EL (cell line): Measurements from ENCODE around the gene KHSRP.

Source experiments
- DNase-seq: peaks from one replicate; pipeline ENCODE4 v3.0.0-alpha.2; 2016

Gene KHSRP

DNA sequence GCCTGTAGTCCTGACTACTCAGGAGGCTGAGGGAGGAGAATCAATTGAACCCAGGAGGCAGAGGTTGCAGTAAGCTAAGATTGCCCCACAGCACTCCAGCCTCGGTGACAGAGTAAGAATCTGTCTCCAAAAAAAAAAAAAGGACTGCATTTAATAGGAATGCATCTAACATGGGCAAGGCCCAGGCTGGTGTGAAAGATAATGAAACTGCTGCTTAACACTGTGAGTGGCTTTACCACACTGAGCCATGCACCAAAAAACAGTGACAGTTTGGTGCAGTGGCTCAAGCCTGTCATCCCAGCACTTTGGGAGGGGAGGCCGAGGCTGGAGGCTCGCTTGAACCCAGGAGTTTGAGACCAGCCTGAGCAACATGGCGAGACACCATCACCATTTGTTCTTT, 40.2 kb downstream of the KHSRP start:
- DNase-seq, result no peak

DNA sequence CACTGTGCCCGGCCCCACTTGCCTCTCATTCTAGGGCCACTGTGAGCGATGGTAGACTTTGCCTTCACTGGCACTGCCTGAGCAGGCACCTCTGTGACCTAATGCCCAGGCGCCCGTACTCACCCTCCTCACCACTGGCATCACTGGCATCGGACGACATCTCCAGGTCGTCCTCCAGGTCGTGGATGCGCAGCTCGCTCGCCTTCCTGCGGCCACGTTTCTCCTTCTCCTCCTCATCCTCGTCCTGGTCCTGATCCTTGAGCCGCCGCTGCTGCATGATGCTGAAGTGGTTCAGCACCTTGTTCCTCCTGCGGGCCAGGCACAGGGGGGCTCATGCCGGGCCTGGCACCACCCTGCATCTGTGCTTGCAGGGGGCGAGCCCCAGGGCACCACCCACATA, 41.4 kb downstream of the KHSRP start:
- DNase-seq, result no peak

DNA sequence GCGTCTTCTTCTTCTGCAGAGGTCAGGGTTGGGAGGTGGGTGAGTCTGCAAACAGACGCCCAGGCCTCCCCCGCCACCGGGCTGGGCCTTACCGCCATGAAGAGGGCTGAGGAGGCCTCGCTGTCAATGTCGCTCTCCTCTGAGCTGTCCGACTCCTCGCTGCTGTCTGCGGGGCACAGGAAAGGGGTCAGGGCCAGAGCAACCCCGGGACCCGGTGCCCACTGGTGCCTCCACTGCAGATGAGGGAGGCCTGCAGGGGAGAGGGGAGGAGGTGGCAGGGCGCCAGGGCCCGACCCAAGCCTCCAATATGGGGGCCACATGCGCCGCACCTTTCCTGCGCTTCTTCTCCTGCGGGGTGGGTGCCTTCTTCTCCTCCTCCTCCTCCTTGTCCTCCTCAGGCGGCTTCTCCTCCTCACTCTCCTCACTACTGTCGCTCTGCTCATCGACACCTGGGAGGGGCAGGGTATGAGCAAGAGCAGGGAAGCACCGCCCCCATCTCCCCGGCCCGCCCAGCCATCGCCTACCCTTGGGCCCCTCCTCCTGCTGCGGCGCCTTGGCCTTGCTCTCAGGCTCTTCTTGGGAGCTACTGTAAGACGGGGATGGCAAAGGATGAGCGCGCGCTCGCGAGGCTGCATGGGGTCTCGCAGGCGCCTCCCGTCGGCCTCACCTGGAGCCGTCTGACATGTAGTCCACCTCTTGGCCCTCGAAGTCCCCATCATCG, 43.4 kb downstream of the KHSRP start:
- DNase-seq, result no peak

DNA sequence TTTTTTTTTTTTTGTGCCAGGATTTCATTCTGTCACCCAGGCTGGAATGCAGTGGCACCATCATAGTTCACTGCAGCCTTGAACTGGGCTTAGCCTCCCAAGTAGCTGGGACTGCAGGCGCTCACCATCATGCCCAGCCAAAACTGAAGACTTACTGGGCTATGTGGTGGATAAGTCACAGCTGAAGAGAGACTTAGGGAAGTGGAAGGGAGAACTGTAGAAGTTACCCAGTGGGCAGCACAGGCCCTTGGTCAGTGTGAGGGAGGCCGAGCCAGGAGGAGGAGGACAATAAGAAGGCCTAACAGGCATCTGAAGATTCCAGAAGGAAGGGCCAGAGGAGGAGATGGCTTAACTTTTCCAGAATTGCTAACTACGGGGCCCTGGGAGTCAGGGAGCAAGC, 44.9 kb downstream of the KHSRP start:
- no peak for DNase-seq

DNA sequence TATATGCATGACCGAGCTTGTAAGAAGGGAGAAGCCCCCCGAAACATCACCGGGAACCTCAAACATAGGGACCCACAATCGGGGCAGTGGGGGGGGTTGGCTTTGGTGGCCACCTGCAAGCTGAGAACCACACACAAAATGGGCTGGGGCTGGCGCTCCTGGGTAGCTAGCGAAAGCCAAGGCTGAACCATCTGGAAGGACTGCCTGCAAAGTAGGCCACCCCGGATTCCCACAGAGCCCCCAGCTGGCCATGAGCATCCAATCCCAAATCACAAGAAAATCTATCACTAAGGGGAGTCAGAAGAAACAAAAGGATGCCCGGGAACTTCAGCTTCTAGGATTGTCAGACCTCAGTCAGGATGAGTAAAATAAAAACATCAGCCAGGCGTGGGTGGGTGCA, 46.1 kb downstream of the KHSRP start:
- no peak for DNase-seq

DNA sequence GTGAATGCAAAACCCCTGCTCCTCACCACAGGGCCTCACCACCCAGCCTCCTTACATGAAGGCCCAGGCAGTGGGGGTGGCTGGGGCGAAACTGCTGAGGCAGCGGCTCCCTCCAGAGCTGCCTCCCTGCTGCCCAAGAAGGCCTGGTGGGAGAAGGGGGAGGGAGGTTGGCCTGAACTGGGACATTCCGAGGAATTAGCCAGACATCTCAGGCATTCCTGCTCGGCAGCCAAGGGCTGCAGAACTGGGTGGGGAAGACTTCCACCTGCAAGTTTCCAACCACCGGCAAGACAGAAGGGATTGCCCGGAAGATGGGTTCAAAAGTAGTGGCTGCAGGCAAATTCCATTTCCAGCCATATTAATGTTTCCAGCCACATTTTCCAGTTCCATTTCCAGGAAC, 46.6 kb downstream of the KHSRP start:
- peak; percentile 21 for DNase-seq

DNA sequence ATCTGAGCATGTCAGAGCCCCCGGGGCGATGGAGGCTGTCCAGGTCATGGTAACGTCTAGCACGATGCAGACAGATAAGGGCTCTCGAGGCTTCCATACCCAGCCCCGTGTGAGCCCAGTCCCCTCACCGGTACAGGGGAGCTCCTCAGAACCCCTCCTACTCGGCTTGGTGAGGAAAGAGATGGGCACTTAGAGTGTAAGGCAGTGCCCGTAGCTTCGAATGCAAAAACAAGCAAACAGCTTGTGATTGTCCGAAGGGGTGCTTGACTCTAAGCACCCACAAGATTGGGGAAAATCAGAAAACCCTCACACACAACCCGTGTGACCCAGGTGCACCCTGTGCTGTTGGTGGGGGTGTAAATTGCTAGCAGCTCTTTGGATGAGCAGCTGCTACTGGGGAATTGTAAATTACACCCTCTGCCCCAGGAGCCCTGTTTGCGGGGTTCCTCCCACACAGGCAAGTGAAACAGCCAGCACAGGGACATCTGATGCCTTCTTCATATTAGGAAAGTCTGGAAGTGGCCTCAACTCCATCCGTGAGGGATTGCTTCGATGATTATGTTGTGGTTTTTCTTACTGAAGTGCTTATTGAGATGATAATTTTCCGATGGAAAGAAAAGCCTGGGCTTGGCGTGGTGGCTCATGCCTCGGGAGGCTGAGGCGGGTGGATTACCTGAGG, 48.0 kb downstream of the KHSRP start:
- DNase-seq, result no peak

DNA sequence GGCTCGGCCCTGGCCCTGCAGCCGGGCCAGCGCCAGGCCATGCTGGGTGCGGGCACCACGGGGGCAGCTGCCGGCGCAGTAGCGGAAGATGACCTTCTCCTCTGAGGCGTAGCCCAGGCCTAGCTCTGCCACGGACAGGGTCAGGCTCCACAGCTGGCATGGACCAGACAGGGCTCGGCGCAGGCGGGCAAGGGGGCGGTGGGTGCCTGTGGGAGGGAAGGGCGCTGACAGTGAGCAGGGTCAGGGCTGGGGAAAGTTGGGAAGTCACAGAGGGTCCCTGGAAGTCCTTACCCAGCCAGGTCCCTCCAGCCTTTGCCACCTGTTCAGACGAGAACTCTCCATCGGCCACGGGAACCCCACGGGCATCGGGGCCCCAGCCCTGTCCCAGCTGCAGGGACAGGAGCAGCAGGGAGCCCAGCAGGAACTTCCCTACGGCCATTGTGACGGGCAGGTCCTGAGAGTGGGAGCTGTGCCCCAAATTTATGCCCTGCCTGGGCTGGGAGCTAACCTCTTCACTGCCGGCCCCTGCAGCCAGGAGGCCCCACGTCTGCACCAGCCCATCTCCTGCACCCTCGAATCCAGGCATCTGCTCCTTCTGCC, 49.1 kb downstream of the KHSRP start, which contains the start of gene PSPN:
Gene PSPN (minus strand): TSS at position 523 of the 600 bp plus-strand sequence. CDS start 84 bp downstream, at position 439.
- no peak for DNase-seq

DNA sequence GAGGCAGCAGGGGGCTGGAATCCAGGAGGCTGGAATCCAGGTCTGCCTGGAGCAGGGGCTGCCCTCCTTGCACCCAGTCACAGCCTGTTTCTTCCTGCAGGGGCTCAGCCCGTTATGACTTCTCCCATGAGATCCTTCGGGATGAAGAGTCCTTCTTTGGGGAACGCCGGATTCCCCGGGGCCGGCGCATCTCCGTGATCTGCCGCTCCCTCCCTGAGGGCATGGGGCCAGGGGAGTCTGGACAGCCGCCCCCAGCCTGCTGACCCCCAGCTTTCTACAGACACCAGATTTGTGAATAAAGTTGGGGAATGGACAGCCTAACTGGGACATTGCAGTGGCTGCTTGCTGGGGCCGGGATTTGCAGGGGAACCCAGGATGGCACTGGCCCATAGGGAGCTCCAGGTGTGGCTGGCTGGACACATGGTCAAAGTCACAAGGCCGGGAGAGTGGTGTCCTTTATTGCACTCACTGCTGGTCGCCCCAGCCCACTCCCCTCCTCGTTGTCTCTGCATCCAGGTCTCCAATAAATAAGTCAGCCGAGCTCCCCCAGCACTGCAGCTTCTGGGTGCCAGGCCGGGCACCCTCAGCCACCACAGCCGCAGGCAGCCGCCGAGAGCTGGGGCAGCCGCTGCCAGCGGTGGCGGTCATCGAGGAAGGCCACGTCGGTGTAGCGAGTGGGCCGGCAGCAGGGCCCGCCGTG, 49.8 kb downstream of the KHSRP start:
- DNase-seq, result no peak

DNA sequence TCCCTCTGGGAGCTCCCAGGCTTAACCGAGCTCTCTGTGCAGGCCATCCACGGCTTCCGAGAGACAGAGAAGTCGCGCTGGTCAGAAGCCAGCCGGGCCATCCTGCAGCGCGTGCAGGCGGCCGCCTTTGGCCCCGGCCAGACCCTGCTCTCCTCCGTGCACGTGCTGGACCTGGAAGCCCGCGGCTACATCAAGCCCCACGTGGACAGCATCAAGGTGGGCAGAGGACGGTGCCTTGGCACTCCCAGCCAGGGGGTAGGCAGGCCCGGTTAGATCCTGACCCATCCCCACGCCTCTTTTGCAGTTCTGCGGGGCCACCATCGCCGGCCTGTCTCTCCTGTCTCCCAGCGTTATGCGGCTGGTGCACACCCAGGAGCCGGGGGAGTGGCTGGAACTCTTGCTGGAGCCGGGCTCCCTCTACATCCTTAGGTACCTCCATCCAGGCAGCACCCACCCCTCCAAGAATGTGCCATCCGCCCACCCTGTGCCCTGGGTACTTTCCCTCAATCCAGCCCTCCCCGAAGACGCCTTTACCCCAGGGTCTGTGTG, 50.4 kb downstream of the KHSRP start:
- DNase-seq, result no peak

DNA sequence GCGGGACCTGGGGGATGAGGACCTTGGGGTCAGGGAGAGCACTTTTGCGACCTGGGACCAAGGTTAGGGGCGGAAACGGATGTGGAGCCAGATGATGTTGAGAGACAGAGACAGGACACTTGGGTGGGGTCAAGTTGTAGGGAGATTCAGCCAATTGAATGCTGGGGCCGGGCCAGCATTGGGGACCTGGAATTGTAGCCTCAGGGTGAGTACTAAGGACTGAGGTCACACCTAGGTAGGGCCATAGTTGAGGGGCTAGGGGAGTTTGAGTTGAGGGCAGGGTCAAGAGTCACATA, 50.9 kb downstream of the KHSRP start:
- no peak for DNase-seq

DNA sequence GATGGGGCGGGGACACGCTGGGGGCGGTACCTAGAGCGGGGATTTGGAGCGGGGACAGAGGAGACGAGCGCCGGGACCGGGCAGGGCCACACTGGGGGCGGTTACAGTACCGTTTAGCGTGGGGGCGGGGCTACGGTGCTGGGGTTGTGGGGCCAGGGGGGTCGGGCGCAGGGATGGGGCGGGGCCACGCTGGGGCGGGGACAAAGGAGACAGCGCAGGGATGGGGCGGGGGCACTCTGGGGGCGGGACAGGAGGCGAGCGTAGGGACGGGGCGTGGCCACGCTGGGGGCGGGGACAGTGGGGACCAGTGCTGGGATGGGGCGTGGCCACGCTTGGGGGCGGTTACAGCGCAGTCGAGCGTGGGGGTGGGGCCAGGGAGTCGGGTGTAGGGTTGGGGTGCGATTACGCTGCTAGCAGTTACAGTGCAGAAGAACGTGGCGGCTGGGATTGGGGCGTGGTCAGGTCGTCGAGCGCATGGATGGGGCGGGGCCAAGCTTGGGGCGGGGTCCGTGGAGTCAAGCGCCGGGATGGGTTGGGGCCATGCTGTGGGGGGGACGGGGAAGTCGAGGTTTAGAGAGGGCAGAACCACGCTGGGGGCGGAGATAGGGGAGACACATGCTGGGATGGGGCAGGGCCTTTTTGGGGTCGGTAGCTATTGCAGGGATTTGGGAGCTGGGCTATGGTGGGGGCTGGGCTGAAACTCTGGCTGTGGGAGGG, 51.4 kb downstream of the KHSRP start:
- peak; percentile 98 for DNase-seq

DNA sequence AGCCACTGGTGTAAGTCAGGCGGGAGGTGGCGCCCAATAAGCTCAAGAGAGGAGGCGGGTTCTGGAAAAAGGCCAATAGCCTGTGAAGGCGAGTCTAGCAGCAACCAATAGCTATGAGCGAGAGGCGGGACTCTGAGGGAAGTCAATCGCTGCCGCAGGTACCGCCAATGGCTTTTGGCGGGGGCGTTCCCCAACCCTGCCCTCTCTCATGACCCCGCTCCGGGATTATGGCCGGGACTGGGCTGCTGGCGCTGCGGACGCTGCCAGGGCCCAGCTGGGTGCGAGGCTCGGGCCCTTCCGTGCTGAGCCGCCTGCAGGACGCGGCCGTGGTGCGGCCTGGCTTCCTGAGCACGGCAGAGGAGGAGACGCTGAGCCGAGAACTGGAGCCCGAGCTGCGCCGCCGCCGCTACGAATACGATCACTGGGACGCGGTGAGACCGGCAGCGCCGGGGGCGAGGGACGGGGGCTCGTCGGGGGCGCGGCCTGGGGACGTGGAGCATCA, 52.0 kb downstream of the KHSRP start, which contains the start of gene ALKBH7:
Gene ALKBH7 (plus strand): TSS at position 201 of the 502 bp plus-strand sequence. CDS start 27 bp downstream, at position 228.
- DNase-seq, result peak; percentile 100

DNA sequence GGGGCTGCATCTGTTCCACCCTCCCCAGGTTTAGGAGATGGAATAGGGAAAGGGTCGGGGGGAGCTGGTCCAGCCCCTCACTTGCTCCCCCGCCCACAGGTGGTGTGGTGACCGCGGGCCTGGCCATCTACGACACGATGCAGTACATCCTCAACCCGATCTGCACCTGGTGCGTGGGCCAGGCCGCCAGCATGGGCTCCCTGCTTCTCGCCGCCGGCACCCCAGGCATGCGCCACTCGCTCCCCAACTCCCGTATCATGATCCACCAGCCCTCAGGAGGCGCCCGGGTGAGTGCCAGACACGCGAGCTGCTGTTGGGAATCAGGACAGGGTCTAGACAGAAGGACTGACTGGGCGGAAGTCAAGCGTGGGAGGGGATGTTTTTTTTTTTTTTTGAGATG, 60.3 kb downstream of the KHSRP start:
- no peak for DNase-seq
